ENCODE results near the gene ADCY9.

Gene ADCY9

GRCh38 chr16:3979518-3979917, 136.7 kb downstream of the ADCY9 start:
- TF ChIP-seq CTCF (IDR thresholded peaks at IDR 0.05; ENCODE audit: insufficient read depth, low read length, missing control alignments): no peak
- CTCF ChIA-PET: interaction anchor here (1.2 to 1.3 kb wide), 2 partner anchors 273 to 275 kb away, joined by 4 to 5 read pairs; no protein-coding TSS in a partner anchor
- no peak overlapping the region for H3K4me3 ChIP-seq (ENCODE audit: low read depth, low read length)
- POLR2A ChIA-PET: no interaction called here
- DNase-seq (ENCODE audit: low read depth, low spot score): no peak

DNA sequence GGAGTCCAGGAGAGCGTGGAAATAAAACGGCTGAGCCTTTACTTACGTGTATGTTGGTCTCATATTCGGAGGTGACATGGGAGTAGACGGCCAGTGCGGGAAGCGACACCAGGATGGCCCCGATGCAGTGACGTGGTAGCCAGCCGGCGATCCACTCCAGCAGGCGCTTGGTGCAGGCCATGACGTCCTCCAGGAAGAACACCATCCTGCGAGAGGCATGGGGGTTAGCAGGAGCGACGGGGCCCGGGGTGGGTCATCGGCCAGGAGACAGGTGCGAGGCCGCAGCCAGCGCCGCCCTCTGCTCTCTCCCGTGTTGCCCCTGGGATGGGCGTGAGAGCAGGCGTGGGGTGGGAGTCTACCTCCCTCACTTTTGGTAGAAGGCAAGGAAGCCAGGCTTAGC, 137.2 kb downstream of the ADCY9 start:
- no peak for TF ChIP-seq CTCF (IDR thresholded peaks at IDR 0.05; ENCODE audit: insufficient read depth, low read length, missing control alignments)
- no peak overlapping the region for H3K4me3 ChIP-seq (ENCODE audit: low read depth, low read length)
- CTCF ChIA-PET: interaction anchor here (1.2 to 1.3 kb wide), 2 partner anchors 274 to 275 kb away, joined by 4 to 5 read pairs; no protein-coding TSS in a partner anchor
- POLR2A ChIA-PET: no interaction called here
- DNase-seq (ENCODE audit: low read depth, low spot score): no peak

- ChIA-PET CTCF (no interaction called here), POLR2A (no interaction called here)
- DNase-seq (ENCODE audit: low read depth, low spot score): no peak
- H3K4me3 ChIP-seq (ENCODE audit: low read depth, low read length): no peak overlapping the region
- TF ChIP-seq CTCF (IDR thresholded peaks at IDR 0.05; ENCODE audit: insufficient read depth, low read length, missing control alignments): no peak
These were observed 138.9 kb downstream of the ADCY9 start for GRCh38 chr16:3977376-3977775.

GRCh38 chr16:3974751-3975150, 141.5 kb downstream of the ADCY9 start:
- H3K4me3 ChIP-seq (ENCODE audit: low read depth, low read length): no peak overlapping the region
- ChIA-PET CTCF (interaction anchor here (0.7 to 1.9 kb wide), 5 partner anchors 8 to 279 kb away, joined by 3 to 6 read pairs (median 4); no protein-coding TSS in a partner anchor), POLR2A (interaction anchor here (0.6 kb wide), 1 partner anchor 187 kb away, joined by 4 read pairs; no protein-coding TSS in a partner anchor)
- no peak for DNase-seq (ENCODE audit: low read depth, low spot score)
- no peak for TF ChIP-seq CTCF (IDR thresholded peaks at IDR 0.05; ENCODE audit: insufficient read depth, low read length, missing control alignments)

GRCh38 chr16:3971706-3972105, 144.5 kb downstream of the ADCY9 start:
- no peak for TF ChIP-seq CTCF (IDR thresholded peaks at IDR 0.05; ENCODE audit: insufficient read depth, low read length, missing control alignments)
- no peak overlapping the region for H3K4me3 ChIP-seq (ENCODE audit: low read depth, low read length)
- ChIA-PET CTCF (interaction anchor here (0.8 to 1.5 kb wide), 5 partner anchors 11 to 282 kb away, joined by 3 to 6 read pairs (median 3); no protein-coding TSS in a partner anchor), POLR2A (no interaction called here)
- no peak for DNase-seq (ENCODE audit: low read depth, low spot score)

GRCh38 chr16:3971261-3971660, 145.0 kb downstream of the ADCY9 start:
- H3K4me3 ChIP-seq (ENCODE audit: low read depth, low read length): no peak overlapping the region
- POLR2A ChIA-PET: no interaction called here

More at GRCh38 chr16:3971261-3971660, 145.0 kb downstream of the ADCY9 start:
- DNase-seq (ENCODE audit: low read depth, low spot score): peak; percentile 73
- CTCF ChIA-PET: interaction anchor here (1.0 to 1.1 kb wide), 4 partner anchors 12 to 281 kb away, joined by 3 read pairs; no protein-coding TSS in a partner anchor
- TF ChIP-seq CTCF (IDR thresholded peaks at IDR 0.05; ENCODE audit: insufficient read depth, low read length, missing control alignments): no peak
